CD4-positive, alpha-beta T cell (primary cell): ENCODE results near the gene IQGAP2. TPM values are rescaled to one million over a fixed set of nuclear protein-coding genes. Genes with fewer than 3 reads are reported as not detected.

Source experiments
- ATAC-seq: fragments of 200-7000 bp; cut with Tn5 transposase; one replicate; pipeline ENCODE4 v1.10.0; 2022; ENCODE audit warnings: mild to moderate bottlenecking; ENCODE audit not compliant: poor library complexity
- CTCF ChIA-PET: fragments of 350-600 bp; sonication (Branson Sonifier 250); formaldehyde crosslinking; loops from one replicate; lab custom pipeline; 2021; ENCODE audit warnings: antibody characterized with exemption, inconsistent platforms; lab: Charles Lee
- POLR2A ChIA-PET: fragments of 350-600 bp; sonication (Branson Sonifier 250); formaldehyde crosslinking; loops from one replicate; lab custom pipeline; 2021; ENCODE audit warnings: antibody characterized with exemption, inconsistent platforms; lab: Charles Lee
- DNase-seq, 14 experiments: peaks; one replicate each; pipeline ENCODE4 v3.0.0-alpha.2; 2013 to 2020; ENCODE audit warnings: mixed read lengths in 2 of 14
- H3K27ac ChIP-seq, 2 donors: one replicate each; pipeline versions ENCODE4 v1.5.1 to v1.7.0; 2013; ENCODE audit warnings: low read length in 2 of 2, low read depth in 1 of 2, mild to moderate bottlenecking in 1 of 2
- H3K27me3 ChIP-seq, 2 experiments: 1 replicate in 1 of 2; 2 replicates in 1 of 2; pipeline versions ENCODE4 v1.6.1 to v1.7.0; 2013; ENCODE audit warnings: low read length in 2 of 2, control low read depth in 1 of 2, mild to moderate bottlenecking in 1 of 2, moderate library complexity in 1 of 2; ENCODE audit not compliant: insufficient read depth in 2 of 2, control insufficient read depth in 1 of 2
- H3K36me3 ChIP-seq: one replicate; pipeline ENCODE4 v1.6.1; 2013; ENCODE audit warnings: low read length, control low read depth; ENCODE audit not compliant: insufficient read depth
- H3K4me1 ChIP-seq: one replicate; pipeline ENCODE4 v1.6.1; 2013; ENCODE audit warnings: low read length, control low read depth; ENCODE audit not compliant: insufficient read depth
- H3K4me3 ChIP-seq: one replicate; pipeline ENCODE4 v1.5.1; 2013; ENCODE audit warnings: mild to moderate bottlenecking, low read length, moderate library complexity
- H3K9me3 ChIP-seq, 2 experiments: 1 replicate in 1 of 2; 2 replicates in 1 of 2; pipeline versions ENCODE4 v1.6.1 to v1.7.0; 2013; ENCODE audit warnings: low read length in 2 of 2, mild to moderate bottlenecking in 2 of 2, control low read depth in 1 of 2, moderate library complexity in 1 of 2; ENCODE audit not compliant: control insufficient read depth in 1 of 2, insufficient read depth in 1 of 2
- H3K27ac Mint-ChIP-seq: one replicate; pipeline ENCODE4 v1.8.0; 2020; ENCODE audit warnings: mixed read lengths
- H3K27me3 Mint-ChIP-seq: one replicate; pipeline ENCODE4 v1.8.0; 2021; ENCODE audit warnings: mixed read lengths
- H3K36me3 Mint-ChIP-seq: one replicate; pipeline ENCODE4 v1.8.0; 2021; ENCODE audit warnings: low read depth, mixed read lengths
- H3K4me1 Mint-ChIP-seq: one replicate; pipeline ENCODE4 v1.8.0; 2021; ENCODE audit warnings: low read depth, mixed read lengths
- H3K4me3 Mint-ChIP-seq: one replicate; pipeline ENCODE4 v1.8.0; 2020; ENCODE audit warnings: mild to moderate bottlenecking, mixed read lengths
- H3K9me3 Mint-ChIP-seq: one replicate; pipeline ENCODE4 v1.8.0; 2020; ENCODE audit warnings: mixed read lengths
- intact Hi-C, 2 experiments: fragments of 100-400 bp; cut with DNase I in 1 of 2; cut with micrococcal nuclease in 1 of 2; formaldehyde crosslinking; loops; one replicate each; pipeline versions ENCODE4 v1.15.1 to v1.9.0; 2023 to 2025; cut with DNase I, micrococcal nuclease
- total RNA-seq, 174 experiments: library from RNA in 2 of 174; stranded (reverse) in 2 of 174; gene quantifications; one replicate each; pipeline ENCODE4 v1.2.3 and lab custom pipeline; 2021 to 2026
- TF ChIP-seq, protein P1 (sequence below): fragments of 200-600 bp; IDR thresholded peaks from one replicate; pipeline ENCODE4 v1.8.0; 2022; ENCODE audit warnings: antibody characterized with exemption, mild to moderate bottlenecking

IQGAP2 gene
- total RNA-seq, 2 experiments from 2014 or later: 58.8 TPM

- intact Hi-C loops: loop anchor here in 1 of 2 experiments (10.0 kb wide), 1 partner anchor 1334 kb away; no protein-coding TSS in a partner anchor
- Mint-ChIP-seq H3K27ac (no peak overlapping the region), H3K4me3 (no peak overlapping the region), H3K9me3 (no peaks in the 10 kb centered on the region), H3K27me3 (no peaks in the 10 kb centered on the region), H3K4me1 (peaks cover 48% of the 10 kb centered on the region), H3K36me3 (peaks cover 11% of the 10 kb centered on the region)
- Histone ChIP-seq H3K4me3 (no peak overlapping the region), H3K4me1 (peaks cover 29% of the 10 kb centered on the region), H3K9me3 (no peaks in the 10 kb centered on the region), H3K27me3 (no peaks in the 10 kb centered on the region), H3K27ac (no peak overlapping the region), H3K36me3 (no peaks in the 10 kb centered on the region)
- ChIA-PET POLR2A (interaction anchor here (1.3 kb wide), 1 partner anchor 144 kb away, joined by 3 read pairs; no protein-coding TSS in a partner anchor), CTCF (interaction anchor here (1.2 kb wide), 1 partner anchor 144 kb away, joined by 3 read pairs; no protein-coding TSS in a partner anchor)
- TF ChIP-seq, protein P1, sequence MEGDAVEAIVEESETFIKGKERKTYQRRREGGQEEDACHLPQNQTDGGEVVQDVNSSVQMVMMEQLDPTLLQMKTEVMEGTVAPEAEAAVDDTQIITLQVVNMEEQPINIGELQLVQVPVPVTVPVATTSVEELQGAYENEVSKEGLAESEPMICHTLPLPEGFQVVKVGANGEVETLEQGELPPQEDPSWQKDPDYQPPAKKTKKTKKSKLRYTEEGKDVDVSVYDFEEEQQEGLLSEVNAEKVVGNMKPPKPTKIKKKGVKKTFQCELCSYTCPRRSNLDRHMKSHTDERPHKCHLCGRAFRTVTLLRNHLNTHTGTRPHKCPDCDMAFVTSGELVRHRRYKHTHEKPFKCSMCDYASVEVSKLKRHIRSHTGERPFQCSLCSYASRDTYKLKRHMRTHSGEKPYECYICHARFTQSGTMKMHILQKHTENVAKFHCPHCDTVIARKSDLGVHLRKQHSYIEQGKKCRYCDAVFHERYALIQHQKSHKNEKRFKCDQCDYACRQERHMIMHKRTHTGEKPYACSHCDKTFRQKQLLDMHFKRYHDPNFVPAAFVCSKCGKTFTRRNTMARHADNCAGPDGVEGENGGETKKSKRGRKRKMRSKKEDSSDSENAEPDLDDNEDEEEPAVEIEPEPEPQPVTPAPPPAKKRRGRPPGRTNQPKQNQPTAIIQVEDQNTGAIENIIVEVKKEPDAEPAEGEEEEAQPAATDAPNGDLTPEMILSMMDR: no peak
- DNase-seq (no peak), ATAC-seq (no peak)
These were observed 3.8 kb upstream of the IQGAP2 start for GRCh38 chr5:76399268-76399667.

DNA sequence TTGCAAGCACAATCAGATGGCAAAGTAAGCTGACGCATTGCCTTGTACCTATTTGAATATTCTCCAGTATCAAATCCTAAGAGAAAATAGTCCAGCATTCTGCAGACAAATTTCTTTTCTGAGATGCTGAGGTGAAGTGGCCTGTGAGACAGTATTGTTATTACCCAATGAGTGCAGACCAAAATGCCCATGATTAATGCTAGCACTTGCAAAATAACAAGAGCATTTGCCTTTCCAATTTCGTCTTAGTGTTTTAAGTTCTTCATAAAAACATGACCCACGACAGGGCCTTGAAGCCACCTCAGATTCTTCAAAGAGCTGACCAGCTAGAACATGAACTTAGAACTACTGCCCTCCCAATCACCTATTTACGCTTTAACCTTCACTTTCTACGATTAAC lies 2.6 kb upstream of the IQGAP2 start:
- TF ChIP-seq, protein P1: no peak
- Mint-ChIP-seq H3K36me3 (peaks cover 14% of the 10 kb centered on the region), H3K9me3 (no peaks in the 10 kb centered on the region), H3K4me1 (peaks cover 48% of the 10 kb centered on the region), H3K27me3 (no peaks in the 10 kb centered on the region), H3K27ac (peak overlapping the region; percentile 94), H3K4me3 (no peak overlapping the region)
- ChIA-PET CTCF (interaction anchor here (1.1 kb wide), 1 partner anchor 144 kb away, joined by 3 read pairs; no protein-coding TSS in a partner anchor), POLR2A (interaction anchor here (1.0 to 1.1 kb wide), 2 partner anchors 21 to 74 kb away, joined by 4 to 5 read pairs; no protein-coding TSS in a partner anchor)
- Histone ChIP-seq H3K4me1 (peaks cover 28% of the 10 kb centered on the region), H3K9me3 (no peaks in the 10 kb centered on the region), H3K27me3 (no peaks in the 10 kb centered on the region), H3K4me3 (no peak overlapping the region), H3K36me3 (no peaks in the 10 kb centered on the region), H3K27ac (no peak overlapping the region)
- DNase-seq: no peak
- no peak for ATAC-seq
- intact Hi-C loops: loop anchor here in 1 of 2 experiments (5.0 to 10.0 kb wide), 3 partner anchors 72 to 886 kb away; partner anchors contain the start of genes CERT1 and POLK

- H3K36me3 ChIP-seq: no peaks in the 10 kb centered on the region
- intact Hi-C loops: loop anchor here (1.0 to 10.0 kb wide), 8 partner anchors 17 to 887 kb away; partner anchors contain the start of genes CERT1 (in 1 of the 2) and POLK (in 1 of the 2)
- Mint-ChIP-seq H3K27ac (peak overlapping the region; percentile 94), H3K4me1 (peaks cover 56% of the 10 kb centered on the region), H3K9me3 (no peaks in the 10 kb centered on the region), H3K4me3 (peak overlapping the region; percentile 92), H3K27me3 (no peaks in the 10 kb centered on the region), H3K36me3 (peaks cover 18% of the 10 kb centered on the region)
- DNase-seq: peak in 6 of 14 experiments; percentile 9 to 63 (median 43)
- CTCF ChIA-PET: interaction anchor here (0.6 to 6.3 kb wide), 6 partner anchors 20 to 713 kb away, joined by 4 to 75 read pairs (median 6); no protein-coding TSS in a partner anchor
- H3K4me1 ChIP-seq: peaks cover 33% of the 10 kb centered on the region
- TF ChIP-seq, protein P1: no peak
- H3K4me3 ChIP-seq: peak overlapping the region; percentile 96
- H3K27me3 ChIP-seq: no peaks in the 10 kb centered on the region
- POLR2A ChIA-PET: interaction anchor here (0.5 to 5.0 kb wide), 20 partner anchors 10 to 685 kb away, joined by 3 to 136 read pairs (median 4); partner anchors contain the start of gene POC5
- no peak for ATAC-seq
- H3K9me3 ChIP-seq: no peaks in the 10 kb centered on the region
- H3K27ac ChIP-seq: peak overlapping the region; percentile 90 to 93
These were observed 1.3 kb upstream of the IQGAP2 start for GRCh38 chr5:76401801-76402250.
